T-cell (primary cell): ENCODE data around the gene GOLGA6L10. TPM values are rescaled to one million over a fixed set of nuclear protein-coding genes. Genes with fewer than 3 reads are reported as not detected.
A peak's percentile ranks its signal among the peaks of the same experiment; 100 is the strongest.
"Not testable (repeated sequence)": the region's sequence is repeated elsewhere in the genome, so short reads cannot be mapped to it uniquely, and the experiment has no call there.

Experiments used
- ATAC-seq, 4 experiments: fragments of 200-7000 bp in 3 of 4; fragments of 150-1000 bp in 1 of 4; cut with Tn5 transposase; replicated peaks in 1 of 4; 1 replicate in 3 of 4; 2 replicates in 1 of 4; pipeline ENCODE4 v1.10.0; 2021; ENCODE audit warnings: moderate library complexity in 3 of 4, mild to moderate bottlenecking in 2 of 4, moderate number of reproducible peaks in 1 of 4
- CTCF ChIA-PET, 2 donors: fragments of 300-600 bp; sonication (Branson Sonifier 250); formaldehyde crosslinking; loops; one replicate each; lab custom pipeline; 2022; ENCODE audit warnings: antibody characterized with exemption in 2 of 2; lab: Charles Lee
- POLR2A ChIA-PET, 2 donors: fragments of 300-600 bp; sonication (Branson Sonifier 250); formaldehyde crosslinking; loops; one replicate each; lab custom pipeline; 2022; ENCODE audit warnings: antibody characterized with exemption in 2 of 2; lab: Charles Lee
- DNase-seq, 35 experiments: peaks; one replicate each; pipeline versions ENCODE4 v3.0.0 to v3.0.0-alpha.2; 2013 to 2023
- H3K27ac ChIP-seq: one replicate; pipeline ENCODE4 v1.5.1; 2013; ENCODE audit warnings: low read length
- H3K27me3 ChIP-seq, 2 experiments: replicated peaks in 1 of 2; 1 replicate in 1 of 2; 2 replicates in 1 of 2; pipeline versions ENCODE4 v1.6.1 to v1.7.0; 2013; ENCODE audit warnings: low read length in 1 of 2, mixed read lengths in 1 of 2; ENCODE audit not compliant: control insufficient read depth in 2 of 2, insufficient read depth in 2 of 2; ENCODE audit errors: extremely low read depth in 1 of 2
- H3K36me3 ChIP-seq, 2 donors: 1 replicate in 1 of 2; 2 replicates in 1 of 2; pipeline versions ENCODE4 v1.6.1 to v1.7.0; 2013; ENCODE audit warnings: low read length in 1 of 2; ENCODE audit not compliant: control insufficient read depth in 2 of 2, insufficient read depth in 1 of 2; ENCODE audit errors: extremely low read depth in 1 of 2
- H3K4me1 ChIP-seq, 2 experiments: 1 replicate in 1 of 2; 2 replicates in 1 of 2; pipeline versions ENCODE4 v1.6.1 to v1.7.0; 2013; ENCODE audit warnings: low read length in 2 of 2, mixed read lengths in 1 of 2; ENCODE audit not compliant: insufficient read depth in 2 of 2, control insufficient read depth in 1 of 2; ENCODE audit errors: extremely low read depth in 1 of 2
- H3K4me3 ChIP-seq, 2 donors: 1 replicate in 1 of 2; 2 replicates in 1 of 2; pipeline versions ENCODE4 v1.5.1 to v1.7.0; 2013; ENCODE audit warnings: mild to moderate bottlenecking in 2 of 2, low read length in 1 of 2, moderate library complexity in 1 of 2; ENCODE audit not compliant: control insufficient read depth in 1 of 2; ENCODE audit errors: extremely low read depth in 1 of 2
- H3K9me3 ChIP-seq: 2 replicates; pipeline ENCODE4 v1.7.0; 2013
- H3K27ac Mint-ChIP-seq, 2 donors: one replicate each; pipeline ENCODE4 v1.8.0; 2020 to 2021; ENCODE audit warnings: mild to moderate bottlenecking in 2 of 2, mixed read lengths in 2 of 2
- H3K27me3 Mint-ChIP-seq, 2 donors: one replicate each; pipeline ENCODE4 v1.8.0; 2021 to 2022; ENCODE audit warnings: mixed read lengths in 2 of 2
- H3K36me3 Mint-ChIP-seq: one replicate; pipeline ENCODE4 v1.8.0; 2021; ENCODE audit warnings: mixed read lengths
- H3K4me1 Mint-ChIP-seq, 3 donors: one replicate each; pipeline ENCODE4 v1.8.0; 2020 to 2022; ENCODE audit warnings: mixed read lengths in 3 of 3, mild to moderate bottlenecking in 1 of 3
- H3K4me3 Mint-ChIP-seq, 3 donors: one replicate each; pipeline ENCODE4 v1.8.0; 2020 to 2022; ENCODE audit warnings: mild to moderate bottlenecking in 3 of 3, mixed read lengths in 3 of 3, moderate library complexity in 3 of 3
- H3K9me3 Mint-ChIP-seq, 3 donors: one replicate each; pipeline ENCODE4 v1.8.0; 2020 to 2022; ENCODE audit warnings: mixed read lengths in 3 of 3
- WGBS: methylation state at CpG from one replicate; pipeline ENCODE4 v1.1.5; 2013; ENCODE audit warnings: missing lambda C conversion rate; ENCODE audit not compliant: insufficient coverage; 5-methylcytosine and 5-hydroxymethylcytosine counted together
- total RNA-seq, 35 experiments: library from RNA in 6 of 35; stranded (reverse) in 6 of 35; fragments of 120-200 nt in 1 of 35; gene quantifications; one replicate each; pipeline versions ENCODE4 v1.2.1 to v1.2.4 and lab custom pipeline; 2013 to 2026

The GOLGA6L10 gene
- total RNA-seq, 5 donors from 2014 or later (not counting 1 experiment from before 2014, with no cell fraction given), result 0.72 to 3.0 (median 2.1) TPM

DNA sequence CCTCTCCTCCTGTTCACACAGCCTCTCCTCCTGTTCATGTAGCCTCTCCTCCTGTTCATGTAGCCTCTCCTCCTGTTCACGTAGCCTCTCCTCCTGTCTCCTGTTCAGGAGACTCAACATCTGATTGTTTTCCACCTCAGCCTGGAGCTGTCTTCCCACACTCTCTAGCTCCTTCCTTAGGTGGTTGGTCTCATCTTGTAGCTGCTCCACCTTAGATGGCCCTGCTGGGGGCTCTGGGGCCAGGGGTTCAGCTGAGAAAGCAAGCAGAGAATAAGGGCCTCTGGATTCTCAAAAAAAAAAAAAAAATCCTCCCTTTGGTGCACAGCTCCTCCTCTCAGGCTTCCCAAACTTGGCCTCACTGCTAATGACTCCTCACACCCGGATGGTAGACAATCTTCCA is 4.1 kb downstream of the GOLGA6L10 start:
- H3K27ac Mint-ChIP-seq, H3K4me3 ChIP-seq, H3K27ac ChIP-seq, H3K27me3 Mint-ChIP-seq, H3K4me1 ChIP-seq, H3K9me3 ChIP-seq, H3K36me3 ChIP-seq, H3K9me3 Mint-ChIP-seq, DNase-seq, H3K4me1 Mint-ChIP-seq, H3K36me3 Mint-ChIP-seq, POLR2A ChIA-PET, H3K4me3 Mint-ChIP-seq, ATAC-seq, H3K27me3 ChIP-seq, CTCF ChIA-PET: not testable (repeated sequence)
- 57% methylated on average over 1 of the region's 2 CpGs for WGBS

DNA sequence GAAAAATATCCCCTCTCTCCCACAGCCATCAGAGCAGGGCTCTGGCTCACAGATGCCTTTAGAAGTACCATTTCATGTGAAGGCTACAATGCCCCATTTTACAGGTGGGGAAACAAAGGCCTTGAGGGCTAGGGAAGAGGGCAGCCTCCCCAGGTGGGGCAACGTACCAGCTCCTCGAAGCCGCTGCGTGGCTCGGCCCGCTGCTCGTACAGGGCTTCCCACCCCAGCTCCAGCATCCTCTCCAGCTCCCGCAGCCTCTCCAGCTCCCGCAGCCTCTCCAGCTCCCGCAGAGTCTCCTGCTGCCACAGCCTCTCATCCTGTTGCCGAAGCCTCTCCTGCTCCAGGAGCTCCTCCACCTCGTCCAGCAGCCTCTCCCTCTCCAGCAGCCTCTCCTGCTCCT is 4.9 kb downstream of the GOLGA6L10 start:
- H3K4me1 ChIP-seq, H3K27ac ChIP-seq, DNase-seq, H3K27ac Mint-ChIP-seq, H3K4me1 Mint-ChIP-seq, H3K4me3 Mint-ChIP-seq, H3K36me3 ChIP-seq, CTCF ChIA-PET, H3K27me3 ChIP-seq, H3K9me3 Mint-ChIP-seq, POLR2A ChIA-PET, H3K4me3 ChIP-seq, H3K36me3 Mint-ChIP-seq, H3K27me3 Mint-ChIP-seq, ATAC-seq, H3K9me3 ChIP-seq: not testable (repeated sequence)
- no CpG with 5 or more reads among the region's 12 CpGs for WGBS

DNA sequence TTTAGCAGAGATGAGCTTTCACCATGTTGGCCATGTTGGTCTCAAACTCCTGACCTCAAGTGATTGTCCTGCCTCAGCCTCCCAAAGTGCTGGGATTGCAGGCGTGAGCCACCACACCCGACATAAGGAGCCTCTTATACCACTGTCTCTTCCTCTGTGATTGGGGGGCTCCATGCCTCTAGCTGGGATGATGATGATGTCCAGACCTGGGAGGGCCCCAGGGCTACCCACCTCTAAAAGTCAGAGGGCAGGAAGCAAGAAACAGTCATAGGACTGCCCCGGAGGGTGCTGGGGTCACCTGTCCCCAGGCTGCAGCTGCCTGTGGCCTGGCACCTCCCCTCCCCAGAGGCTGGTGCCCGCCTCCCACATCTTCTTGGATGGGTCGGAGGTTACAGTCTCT is 5.4 kb downstream of the GOLGA6L10 start:
- H3K27ac ChIP-seq, H3K36me3 Mint-ChIP-seq, H3K27ac Mint-ChIP-seq, H3K36me3 ChIP-seq, H3K4me3 Mint-ChIP-seq, H3K27me3 Mint-ChIP-seq, H3K9me3 Mint-ChIP-seq, ATAC-seq, CTCF ChIA-PET, H3K4me1 Mint-ChIP-seq, POLR2A ChIA-PET, H3K27me3 ChIP-seq, DNase-seq, H3K9me3 ChIP-seq, H3K4me1 ChIP-seq, H3K4me3 ChIP-seq: not testable (repeated sequence)
- no CpG with 5 or more reads among the region's 5 CpGs for WGBS

DNA sequence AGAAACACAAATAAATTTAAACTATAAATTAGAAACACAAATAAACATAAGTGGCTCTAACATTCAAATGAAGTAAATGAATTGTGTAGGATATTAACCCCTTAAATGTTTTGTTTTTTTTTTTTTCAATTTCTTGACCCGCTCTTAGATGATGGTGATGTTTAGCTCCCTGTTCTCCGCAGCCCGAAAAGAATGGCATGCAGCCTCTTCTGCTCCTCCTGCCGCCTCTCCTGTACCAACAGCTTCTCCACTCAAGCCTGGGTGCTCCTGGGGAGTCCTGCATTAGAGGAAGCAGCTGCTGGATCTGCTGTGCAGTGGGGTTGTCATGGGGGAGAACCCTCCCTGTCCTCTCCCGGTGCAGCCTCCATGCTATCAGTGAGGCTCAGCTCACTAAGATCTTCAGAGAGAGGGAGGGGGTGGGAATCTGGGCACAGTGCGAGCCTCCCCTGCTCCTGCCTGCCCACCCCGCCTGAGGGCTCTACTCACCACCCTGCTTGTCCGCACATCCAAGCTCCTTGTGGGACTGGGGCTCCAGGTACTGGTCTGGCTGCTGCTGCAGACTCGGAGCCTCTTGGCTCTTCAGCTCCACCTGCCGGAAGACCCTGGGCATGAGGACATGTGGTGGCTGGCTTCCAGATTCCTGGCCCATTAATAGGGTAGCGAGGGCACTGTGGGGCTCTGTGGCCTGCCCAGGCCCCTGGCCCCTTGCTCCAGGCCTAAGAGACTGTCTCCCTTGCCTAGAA is 6.5 kb downstream of the GOLGA6L10 start:
- peak in 16 of 35 experiments; percentile 3 to 36 (median 18) for DNase-seq
- H3K36me3 ChIP-seq, POLR2A ChIA-PET, H3K9me3 Mint-ChIP-seq, ATAC-seq, H3K27me3 Mint-ChIP-seq, H3K9me3 ChIP-seq, H3K27ac Mint-ChIP-seq, CTCF ChIA-PET, H3K4me3 Mint-ChIP-seq, H3K27me3 ChIP-seq, H3K4me3 ChIP-seq, H3K4me1 ChIP-seq, H3K27ac ChIP-seq, H3K4me1 Mint-ChIP-seq, H3K36me3 Mint-ChIP-seq: not testable (repeated sequence)
- no CpG with 5 or more reads among the region's 11 CpGs for WGBS

DNA sequence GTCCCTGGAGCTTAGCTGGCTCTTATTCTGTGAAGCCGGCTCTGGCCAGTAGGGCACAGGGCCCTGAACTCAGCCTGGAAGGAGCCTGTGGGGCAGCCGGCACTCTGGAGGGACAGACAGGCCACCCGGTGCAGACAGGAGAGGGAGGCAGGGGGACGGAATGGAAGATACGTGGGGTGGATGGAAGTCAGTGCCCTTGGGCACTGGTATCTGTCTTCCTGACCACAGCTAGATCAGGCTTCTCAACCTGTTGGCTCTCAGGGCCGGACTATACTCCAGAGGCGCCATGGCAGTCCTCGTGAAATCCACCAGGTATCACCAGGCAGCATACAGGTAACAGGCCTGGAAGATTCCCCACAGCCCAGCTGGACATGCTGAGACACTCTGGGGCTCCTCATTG is 10.7 kb downstream of the GOLGA6L10 start:
- H3K4me3 Mint-ChIP-seq, H3K4me3 ChIP-seq, H3K36me3 Mint-ChIP-seq, H3K9me3 ChIP-seq, H3K27me3 Mint-ChIP-seq, ATAC-seq, POLR2A ChIA-PET, H3K27ac ChIP-seq, H3K27me3 ChIP-seq, H3K27ac Mint-ChIP-seq, H3K9me3 Mint-ChIP-seq, H3K36me3 ChIP-seq, CTCF ChIA-PET, H3K4me1 ChIP-seq, H3K4me1 Mint-ChIP-seq: not testable (repeated sequence)
- WGBS, result 87% methylated on average over 3 of the region's 8 CpGs
- peak in 1 of 35 experiments; percentile 15 for DNase-seq

DNA sequence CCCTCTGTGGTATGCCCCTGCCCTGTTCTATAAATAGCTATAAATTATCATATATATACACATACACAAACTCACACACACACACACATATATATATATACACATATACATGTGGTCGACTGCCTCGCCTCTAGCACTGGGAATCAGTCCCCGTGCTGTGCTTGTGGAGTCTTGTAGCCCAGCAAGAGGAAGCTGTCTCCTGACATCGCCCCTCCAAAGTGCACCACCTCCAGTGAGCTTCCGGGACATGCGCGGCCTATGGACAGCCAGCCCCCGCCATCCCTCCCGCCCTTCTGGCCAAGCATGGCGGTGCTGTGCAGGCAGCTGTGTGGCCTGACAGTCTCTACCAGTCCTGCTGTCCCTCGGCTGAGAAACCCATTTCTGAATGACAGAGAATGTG is 11.2 kb downstream of the GOLGA6L10 start:
- ATAC-seq, H3K4me3 Mint-ChIP-seq: not testable (repeated sequence)
- POLR2A ChIA-PET, result interaction anchor here in 1 of 2 donors (0.6 kb wide), 1 partner anchor 55 kb away, joined by 3 read pairs; no protein-coding TSS in a partner anchor

DNA sequence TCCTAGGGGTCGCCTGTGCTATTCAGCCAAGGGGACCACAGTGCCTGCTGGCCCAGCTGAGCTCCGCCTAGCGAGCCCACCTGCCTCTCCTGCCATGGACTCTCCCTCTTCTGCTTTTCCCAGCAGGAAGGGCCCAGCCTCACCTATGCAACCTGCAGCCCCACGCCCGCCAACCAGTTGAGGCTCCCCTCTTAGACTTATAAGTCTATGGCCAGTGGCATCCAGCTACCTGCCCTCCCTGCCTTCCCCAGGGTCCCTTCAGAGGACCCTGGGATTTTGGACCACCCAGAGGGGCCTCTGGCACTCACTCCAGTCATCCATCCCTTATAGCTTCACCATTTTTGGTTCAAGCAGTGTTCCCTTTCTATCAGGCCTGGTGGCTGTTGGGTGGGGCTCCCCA is 12.2 kb downstream of the GOLGA6L10 start:
- H3K27ac ChIP-seq, ATAC-seq, CTCF ChIA-PET, H3K4me1 ChIP-seq, POLR2A ChIA-PET, H3K4me3 ChIP-seq, H3K27me3 ChIP-seq, H3K4me1 Mint-ChIP-seq, H3K27me3 Mint-ChIP-seq, H3K36me3 ChIP-seq, H3K9me3 ChIP-seq, H3K27ac Mint-ChIP-seq, H3K9me3 Mint-ChIP-seq, H3K36me3 Mint-ChIP-seq, DNase-seq, H3K4me3 Mint-ChIP-seq: not testable (repeated sequence)
- WGBS, result 100% methylated on average over 2 of the region's 5 CpGs

More for the DNA sequence above, 11.2 kb downstream of the GOLGA6L10 start:
- H3K27ac Mint-ChIP-seq, H3K9me3 Mint-ChIP-seq, H3K9me3 ChIP-seq, H3K36me3 ChIP-seq, H3K4me1 Mint-ChIP-seq, H3K27me3 ChIP-seq, H3K36me3 Mint-ChIP-seq, DNase-seq, CTCF ChIA-PET, H3K4me3 ChIP-seq, H3K27ac ChIP-seq, H3K27me3 Mint-ChIP-seq, H3K4me1 ChIP-seq: not testable (repeated sequence)
- no CpG with 5 or more reads among the region's 11 CpGs for WGBS
